HG02884 (cell line): ENCODE measurements around the gene TMEM87B.
"Not testable (repeated sequence)": the region's sequence is repeated elsewhere in the genome, so short reads cannot be mapped to it uniquely, and the experiment has no call there.

Experiments used
- ATAC-seq: cut with Tn5 transposase; IDR thresholded peaks from one replicate; pipeline ENCODE4 v1.9.1; 2021; ENCODE audit warnings: mild to moderate bottlenecking, moderate library complexity; ENCODE audit not compliant: unreplicated experiment

The TMEM87B gene

DNA sequence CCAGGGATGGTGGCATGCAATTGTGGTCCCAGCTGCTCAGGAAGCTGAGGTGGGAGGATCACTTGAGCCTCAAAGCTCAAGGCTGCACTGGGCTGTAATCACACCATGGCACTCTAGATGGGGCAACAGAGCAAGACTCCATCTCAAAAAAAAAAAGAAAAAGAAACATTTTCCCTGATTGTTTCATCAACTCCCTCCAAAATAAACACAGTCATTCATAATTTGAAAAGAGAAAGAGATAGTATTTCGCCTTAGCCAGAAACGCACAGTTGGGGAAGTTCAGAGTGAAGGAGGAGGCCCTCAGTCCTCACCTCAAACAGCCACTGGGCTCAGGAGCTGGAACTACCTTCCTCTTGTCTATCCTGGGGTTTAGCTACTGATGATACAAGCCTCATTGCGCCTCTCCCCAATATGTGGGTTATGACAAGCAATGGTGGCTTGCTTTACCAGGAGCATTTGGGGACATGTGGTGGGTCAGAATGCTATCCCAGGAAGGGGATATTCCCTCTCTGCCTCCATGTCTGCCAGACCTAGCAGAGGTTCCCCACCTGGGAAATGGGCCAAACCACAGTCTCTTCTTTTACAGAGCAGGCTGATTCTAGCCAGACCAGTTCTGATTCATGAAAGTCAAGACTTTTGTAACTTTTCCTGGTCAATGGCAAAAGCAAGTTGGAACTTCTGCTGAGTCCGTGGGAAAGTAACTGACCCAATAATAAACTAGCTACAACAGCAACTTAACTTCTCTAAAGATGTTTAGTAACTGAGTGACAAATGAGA, 22.2 kb upstream of the TMEM87B start:
- no peak for ATAC-seq

DNA sequence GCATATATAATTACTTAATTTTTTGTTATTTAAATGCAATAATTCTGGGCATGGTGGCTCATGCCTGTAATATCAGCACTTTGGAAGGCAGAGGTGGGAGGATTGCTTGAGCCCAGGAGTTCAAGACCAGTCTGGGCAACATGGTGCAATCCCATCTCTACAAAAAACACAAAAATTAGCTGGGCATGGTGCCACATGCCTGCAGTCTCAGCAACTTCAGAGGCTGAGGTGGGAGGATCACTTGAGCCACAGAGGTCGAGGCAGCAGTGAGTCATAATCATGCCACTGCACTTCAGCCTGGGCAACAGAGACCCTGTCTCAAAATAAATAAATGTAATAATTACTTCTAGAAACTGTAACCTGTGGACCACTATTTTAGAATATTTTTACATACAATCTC, 21.5 kb upstream of the TMEM87B start:
- ATAC-seq = no peak

DNA sequence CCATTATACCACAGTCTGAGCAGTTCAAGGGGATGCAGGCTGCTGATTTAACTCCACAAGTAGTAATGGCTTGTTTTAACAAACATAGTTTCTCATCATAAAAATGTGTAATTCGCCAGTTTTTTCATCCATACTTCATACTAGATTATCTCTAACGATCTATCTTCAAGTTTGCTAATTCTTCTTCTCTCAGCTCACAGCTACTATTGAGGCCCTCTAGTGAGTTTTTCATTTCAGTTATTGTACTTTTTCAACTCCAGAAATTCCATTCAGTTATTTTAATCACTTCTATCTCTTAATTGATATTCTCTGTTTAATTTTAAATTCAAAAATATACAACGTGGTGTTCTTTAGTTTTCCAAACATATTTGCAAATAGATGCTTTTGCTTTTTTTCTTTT, 20.1 kb upstream of the TMEM87B start:
- no peak for ATAC-seq

DNA sequence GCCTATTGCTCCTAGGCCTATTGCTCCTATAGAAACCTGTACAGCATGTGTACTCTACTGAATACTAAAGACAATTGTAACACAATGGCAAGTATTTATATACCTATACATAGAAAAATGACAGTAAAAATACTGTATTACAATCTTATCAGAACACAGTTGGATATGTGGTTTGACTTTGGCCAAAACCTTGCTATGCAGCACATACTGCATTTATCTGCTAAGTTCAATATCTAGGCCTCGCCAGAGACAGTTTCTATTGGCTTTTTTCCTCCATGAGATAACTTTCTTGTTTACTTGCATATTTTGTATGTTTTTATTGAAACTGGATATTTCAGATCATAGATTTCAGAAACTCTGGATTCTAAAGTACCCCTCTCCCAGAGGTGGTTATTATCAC, 19.3 kb upstream of the TMEM87B start:
- ATAC-seq = no peak

DNA sequence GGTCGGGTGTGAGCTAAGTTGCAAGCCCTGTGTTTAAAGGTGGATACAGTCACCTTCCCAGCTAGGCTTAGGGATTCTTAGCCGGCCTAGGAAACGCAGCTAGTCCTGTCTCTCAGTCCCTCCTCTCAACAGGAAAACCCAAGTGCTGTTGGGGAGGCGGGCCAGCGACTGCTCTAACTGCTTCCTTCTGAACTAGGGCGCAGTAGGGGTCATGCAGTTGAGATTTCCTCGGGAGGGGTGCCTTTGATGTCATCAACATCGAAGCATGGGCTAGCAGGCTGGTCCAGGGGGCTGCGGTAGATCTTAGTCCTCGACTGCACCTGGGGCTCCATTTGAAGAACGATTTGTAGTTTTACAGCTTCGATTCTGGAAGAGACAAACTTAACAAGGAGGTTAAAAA, 15.5 kb upstream of the TMEM87B start:
- not testable (repeated sequence) for ATAC-seq

DNA sequence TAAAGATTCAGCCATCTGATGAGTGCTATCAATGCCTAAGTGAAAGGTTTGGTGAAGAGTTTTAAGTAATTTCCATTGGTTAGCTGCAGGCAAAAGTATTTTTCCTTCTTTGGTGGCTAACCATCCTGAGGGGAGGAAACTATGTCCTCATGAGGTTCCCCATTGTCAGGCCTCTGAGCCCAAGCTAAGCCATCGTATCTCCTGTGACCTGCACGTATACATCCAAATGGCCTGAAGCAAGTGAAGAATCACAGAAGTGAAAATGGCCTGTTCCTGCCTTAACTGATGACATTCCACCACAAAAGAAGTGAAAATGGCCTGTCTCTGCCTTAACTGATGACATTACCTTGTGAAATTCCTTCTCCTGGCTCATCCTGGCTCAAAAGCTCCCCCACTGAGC, 15.0 kb upstream of the TMEM87B start:
- ATAC-seq = not testable (repeated sequence)

DNA sequence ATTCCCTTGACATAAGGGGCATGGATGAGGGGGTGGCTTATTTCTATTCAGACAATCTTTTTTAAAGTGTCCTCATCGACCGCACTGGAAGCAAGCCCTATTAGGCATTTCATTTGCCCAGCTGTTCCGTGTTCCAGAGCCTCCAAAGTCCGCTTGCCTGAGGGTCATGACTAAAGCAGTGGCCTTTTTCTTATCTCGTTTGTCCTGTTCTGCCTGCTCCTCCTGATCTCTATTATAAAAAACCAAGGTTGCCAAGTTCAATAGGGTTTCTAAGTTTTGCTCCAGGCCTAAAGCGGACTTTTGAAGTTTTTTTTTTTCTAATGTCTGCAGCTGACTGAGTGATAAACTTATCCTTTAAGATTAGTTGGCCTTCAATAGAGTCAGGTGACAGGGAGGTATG, 13.6 kb upstream of the TMEM87B start:
- ATAC-seq = not testable (repeated sequence)

DNA sequence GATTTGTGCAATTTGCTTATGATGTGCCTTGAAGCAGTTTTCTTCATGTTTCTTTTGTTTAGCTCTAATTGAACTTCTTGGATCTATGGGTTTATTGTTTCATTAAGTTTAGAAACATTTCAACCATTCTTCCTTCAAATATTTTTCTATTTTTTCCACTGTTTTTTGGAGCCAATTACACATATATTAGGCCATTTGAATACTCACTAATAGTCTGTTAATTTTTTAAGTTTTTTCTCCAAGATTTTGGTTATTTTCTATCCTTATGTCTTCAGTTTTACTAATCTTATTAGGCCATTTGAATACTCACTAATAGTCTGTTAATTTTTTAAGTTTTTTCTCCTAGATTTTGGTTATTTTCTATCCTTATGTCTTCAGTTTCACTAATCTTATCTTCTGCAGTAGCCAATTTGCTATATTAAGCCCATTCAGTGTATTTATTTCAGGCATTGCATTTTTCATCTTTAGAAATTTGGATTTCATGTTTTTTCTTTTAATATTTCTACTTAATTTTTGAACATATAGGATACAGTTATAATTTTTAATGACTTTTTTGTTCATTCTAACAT, 9.5 kb upstream of the TMEM87B start:
- ATAC-seq = no peak

DNA sequence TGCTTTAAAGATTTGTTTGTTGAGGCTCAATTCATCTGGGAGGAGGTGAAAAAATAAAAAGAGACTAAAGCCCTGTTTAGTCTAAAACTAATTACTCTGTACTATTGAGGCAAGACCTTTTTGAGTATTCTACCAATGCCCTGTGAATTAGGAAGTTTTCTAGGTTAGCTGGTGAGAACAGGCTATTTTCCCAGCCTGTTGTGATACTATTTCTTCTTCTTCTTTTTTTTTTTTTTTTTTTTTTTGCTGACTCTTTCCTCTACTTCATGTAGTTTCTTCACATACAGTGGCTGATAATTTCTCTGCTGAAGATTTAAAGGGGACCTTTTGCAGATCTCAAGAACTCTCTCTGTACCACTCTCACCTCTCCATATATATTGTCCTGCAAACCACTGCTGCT, 8.8 kb upstream of the TMEM87B start:
- no peak for ATAC-seq

DNA sequence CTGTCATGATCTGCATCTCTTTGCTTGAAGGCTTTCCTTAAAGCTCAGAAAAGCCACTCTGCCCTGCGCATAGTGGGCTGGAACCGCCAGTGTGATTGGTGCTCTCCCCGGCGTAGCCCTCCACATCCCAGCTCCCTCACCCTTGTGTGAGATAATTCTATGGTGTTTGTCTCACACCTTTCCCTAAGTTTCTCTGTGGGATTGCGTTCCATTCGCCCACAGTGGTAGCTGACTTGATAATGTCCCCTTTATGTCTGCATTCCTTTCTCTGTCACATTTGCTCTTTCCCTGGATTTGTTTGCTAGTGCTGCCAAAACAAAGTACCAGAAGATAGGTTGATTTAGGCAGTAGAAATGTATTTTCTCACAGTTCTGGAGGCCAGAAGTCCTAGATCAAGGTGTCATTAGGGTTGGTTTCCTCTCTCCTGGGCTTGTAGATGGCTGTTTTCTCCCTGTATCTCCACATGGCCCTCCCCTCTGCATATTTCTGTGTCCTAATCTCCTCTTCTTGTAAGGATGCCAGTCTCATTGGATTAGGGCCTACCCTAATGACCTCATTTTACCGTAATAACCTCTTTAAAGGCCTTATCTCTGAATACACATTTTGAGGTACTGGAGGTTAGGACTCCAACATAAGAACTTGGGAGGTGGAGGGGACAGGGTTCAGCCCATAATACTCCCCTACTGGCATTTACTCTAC, 7.4 kb upstream of the TMEM87B start:
- ATAC-seq = no peak

DNA sequence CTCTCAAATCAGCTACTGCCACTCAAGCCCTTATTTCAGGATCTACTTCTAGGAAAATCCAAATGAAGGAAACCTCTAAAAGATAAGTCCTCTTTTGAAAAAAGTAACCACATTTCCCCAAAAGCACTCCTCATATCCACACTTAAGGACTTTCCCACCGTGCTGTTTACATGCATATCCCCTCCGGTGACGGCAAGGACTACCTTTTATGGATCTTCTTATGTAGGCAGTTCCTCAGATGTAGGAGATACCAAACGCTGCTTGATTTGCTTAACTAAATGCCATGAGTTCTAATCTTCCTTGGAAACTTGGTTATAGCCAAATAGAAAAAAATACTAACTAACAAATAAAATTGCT, 6.9 kb upstream of the TMEM87B start:
- no peak for ATAC-seq

DNA sequence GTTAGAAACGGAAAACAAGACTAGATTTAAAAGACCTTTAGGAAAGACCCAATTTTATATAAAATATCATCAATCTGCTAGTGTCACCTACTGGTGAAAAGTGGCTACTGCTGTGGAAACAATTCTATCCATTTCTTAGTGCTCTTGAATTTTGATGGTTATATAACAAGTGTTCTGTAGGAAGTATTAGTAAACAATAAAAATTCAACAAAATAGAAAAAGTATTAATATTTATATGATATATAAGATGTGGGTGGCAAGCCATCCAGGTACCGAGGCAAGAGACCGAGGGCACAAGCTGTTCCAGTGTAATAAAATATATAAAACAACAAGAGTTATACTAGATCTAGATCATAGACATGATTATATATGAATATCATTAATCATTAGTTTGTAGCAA, 6.2 kb upstream of the TMEM87B start:
- no peak for ATAC-seq

DNA sequence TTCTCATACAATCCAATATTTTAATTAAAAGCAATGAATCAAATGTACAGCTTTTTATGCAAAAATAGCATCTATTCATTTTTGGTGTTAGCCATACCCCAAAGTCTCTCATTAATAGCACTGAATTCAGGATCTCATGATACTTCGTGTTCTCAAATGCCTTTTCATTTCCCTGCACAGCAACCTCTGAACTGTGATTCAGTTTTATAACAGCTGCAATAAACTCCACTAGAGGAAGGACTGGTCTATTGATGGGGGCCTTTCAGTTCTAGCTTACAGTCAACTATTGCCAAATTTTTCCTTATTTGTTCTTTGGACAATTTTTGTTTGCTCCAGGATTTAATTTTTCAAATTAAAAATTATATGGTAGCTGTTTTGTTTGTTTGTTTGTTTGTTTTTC, 4.8 kb upstream of the TMEM87B start:
- no peak for ATAC-seq

DNA sequence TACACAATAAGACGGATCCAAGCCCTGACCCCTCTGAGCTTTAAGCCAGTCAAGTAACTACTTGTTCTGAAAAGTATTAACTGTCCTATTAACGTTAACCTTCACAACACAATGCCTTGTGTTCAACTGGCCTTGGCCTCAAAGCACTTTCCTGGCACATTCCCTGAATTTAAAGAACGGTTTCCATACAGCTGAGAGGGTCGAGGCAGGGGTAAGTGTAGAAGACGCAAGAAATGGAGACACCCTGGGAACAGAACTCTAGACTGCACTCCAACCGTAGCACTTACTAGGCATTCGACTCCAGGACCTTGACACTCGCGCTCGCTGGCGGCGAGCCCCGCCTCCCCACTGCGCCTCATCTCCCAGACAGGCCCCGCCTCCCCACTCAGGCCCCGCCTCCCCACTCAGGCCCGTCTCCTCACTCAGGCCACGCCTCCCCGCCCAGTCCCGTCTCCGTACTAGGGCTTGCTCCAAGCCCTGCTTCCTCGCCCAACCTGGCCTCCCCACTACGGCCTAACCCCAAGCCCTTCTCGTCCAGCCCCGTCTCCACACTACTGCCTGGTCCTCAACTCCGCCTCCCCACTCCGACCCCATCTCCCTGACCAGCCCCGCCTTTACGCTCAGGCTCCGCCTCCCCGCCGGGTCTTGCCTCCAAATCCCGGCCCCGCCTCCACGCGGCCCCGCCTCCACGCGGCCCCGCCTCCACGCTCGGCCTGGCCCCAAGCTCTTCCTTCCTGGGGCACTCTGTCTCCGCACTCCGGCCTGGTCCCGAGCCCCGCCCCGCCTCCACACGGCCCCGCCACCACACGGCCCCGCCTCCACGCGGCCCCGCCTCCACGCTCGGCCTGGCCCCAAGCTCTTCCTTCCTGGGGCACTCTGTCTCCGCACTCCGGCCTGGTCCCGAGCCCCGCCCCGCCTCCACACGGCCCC, 887 bp upstream of the TMEM87B start:
- peak; percentile 59 for ATAC-seq

DNA sequence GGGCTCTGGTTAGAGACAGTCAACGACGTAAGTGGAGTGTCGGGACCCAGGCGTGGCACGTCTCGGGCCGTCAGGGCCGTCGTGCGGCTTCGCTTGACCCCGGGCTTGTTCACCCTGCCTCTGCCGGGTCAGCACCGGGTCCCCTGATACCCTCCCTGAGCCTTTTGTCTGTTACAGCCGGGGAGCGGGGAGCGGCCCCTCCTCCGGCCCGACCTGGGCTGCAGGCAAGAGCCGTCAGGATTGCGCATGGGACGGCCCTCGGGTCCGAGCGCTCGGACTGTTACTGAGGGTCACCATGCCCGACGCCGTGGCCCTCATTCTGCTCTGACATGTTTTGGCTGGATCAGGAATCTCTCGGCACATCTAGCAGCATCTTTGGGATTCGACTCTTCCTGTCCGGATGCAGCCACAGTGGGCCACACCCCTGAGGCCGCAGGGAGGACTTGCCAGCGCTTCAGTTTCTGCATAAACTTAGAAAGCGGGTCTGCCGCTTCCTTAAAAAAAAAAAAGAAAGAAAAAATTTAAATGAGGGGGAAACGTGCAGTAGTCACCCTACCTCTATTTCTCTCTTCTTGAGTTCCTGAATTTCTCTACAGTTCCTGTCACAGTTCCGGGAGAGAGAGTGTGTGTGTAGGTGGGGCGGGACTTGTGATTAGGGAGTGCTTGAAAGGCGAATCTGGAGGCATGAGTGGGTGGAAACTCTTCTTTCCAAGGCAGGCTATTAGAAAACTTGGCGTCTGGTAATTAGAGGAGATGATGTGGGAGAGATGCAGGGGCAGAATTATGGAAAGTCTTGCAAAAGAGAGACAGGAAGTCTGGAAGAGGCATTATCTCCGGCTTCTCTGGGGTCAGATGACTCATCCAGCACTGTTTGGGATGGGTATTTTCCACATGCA, 909 bp downstream of the TMEM87B start:
- ATAC-seq = peak; percentile 5

DNA sequence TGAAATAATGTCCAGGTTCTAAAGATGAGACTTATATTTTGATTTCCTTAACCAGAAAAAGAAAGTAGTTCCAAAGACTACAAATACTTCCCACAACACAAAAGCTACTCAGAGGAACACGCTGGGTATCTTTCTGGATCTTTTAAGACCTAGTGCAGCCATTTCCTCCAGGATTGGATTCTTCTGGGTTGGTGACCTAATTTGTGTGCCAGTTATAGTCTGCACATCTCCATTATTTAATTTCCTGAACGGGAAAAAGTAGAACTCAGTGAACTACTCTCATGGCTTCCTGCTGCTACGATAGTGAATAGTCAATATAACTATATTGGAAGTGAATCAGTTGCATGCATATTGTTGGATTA, 1.5 kb downstream of the TMEM87B start:
- no peak for ATAC-seq

DNA sequence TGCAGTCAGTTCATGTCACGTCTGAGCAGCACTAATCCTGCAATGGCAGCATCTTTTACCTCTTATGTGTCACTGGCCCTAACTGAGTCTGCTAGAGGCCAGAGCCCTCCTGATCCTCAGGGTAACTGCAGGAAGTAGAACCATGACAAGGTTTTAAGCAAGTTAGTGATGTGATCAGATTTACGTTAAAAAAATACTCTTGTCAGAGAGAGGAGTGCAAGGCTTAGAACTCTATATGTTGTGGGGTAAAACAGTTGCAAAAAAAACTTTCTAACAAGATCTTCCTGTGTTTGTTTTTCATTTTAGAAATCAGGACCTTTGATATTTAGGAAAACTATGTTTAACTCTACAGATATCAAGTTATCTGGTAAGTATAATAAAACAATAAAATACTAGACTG, 4.6 kb downstream of the TMEM87B start:
- ATAC-seq = no peak

DNA sequence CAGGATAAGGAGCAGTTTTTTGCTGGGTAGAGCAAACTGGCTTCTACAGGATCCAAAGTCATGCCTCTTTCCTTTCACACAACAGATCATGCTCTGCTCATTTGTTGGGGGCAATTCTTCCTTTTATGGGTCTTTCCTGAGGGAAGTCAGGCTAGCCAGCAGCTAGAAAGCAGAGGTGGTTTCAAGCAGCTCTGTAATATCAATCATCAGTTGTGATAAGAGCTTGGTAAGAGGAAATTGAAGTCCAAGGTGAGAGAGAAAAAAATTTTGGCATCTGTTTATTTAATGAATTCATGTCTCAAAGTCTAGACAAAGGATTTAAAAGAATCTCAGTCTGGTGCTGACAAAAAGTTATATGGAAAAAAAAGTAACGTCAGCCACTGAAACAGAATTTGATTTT, 6.2 kb downstream of the TMEM87B start:
- ATAC-seq = no peak

DNA sequence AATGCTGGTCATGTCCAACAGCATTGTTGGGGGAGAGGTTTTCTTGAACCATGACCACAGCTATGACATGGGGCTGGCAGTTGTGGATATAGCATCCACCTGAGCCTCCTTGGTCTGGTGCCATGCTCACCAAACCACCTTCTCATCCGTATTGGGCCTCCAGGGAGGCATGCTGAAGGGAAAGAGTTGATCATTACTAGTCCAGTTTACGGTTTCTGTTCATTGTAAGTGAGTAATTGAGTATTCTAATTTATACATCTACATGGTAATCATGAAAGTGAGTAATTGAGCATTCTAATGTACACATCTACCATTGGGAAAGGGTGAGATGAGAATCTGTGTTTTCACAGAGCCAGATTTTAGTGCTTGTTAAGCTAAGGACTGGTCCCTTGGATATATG, 6.8 kb downstream of the TMEM87B start:
- ATAC-seq = no peak

DNA sequence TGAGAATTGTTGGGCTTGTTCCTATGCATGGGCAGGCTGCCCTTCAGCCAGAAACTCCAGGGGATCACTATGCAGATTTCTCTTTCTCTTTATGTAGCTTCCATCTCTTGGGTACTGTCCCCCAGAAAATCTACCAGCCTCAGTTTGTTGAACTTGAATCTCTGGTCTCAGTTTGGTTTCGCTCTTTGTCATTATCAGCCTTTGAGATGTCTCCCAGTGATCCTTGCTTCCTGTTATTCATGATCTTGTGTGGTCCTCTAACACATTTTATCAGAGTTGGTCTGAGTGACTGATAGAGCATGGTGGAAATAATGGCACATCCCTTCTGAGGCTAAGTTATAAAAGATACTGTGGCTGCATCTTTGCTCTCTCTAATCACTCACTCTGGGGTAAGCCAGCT, 7.8 kb downstream of the TMEM87B start:
- ATAC-seq = no peak
